Measurements from ENCODE around the gene SLC25A29.

The SLC25A29 gene

GRCh38 chr14:100281286-100282082 is 24.8 kb downstream of the SLC25A29 start:
- no peak for DNase-seq (ENCODE audit: low spot score)

GRCh38 chr14:100279563-100279962 is 26.7 kb downstream of the SLC25A29 start:
- no peak for DNase-seq (ENCODE audit: low spot score)

GRCh38 chr14:100279133-100279532 is 27.1 kb downstream of the SLC25A29 start:
- DNase-seq (ENCODE audit: low spot score) = no peak

- peak; percentile 45 for DNase-seq (ENCODE audit: low spot score)
These were observed 27.5 kb downstream of the SLC25A29 start for GRCh38 chr14:100278702-100279101.

GRCh38 chr14:100275214-100275613 is 31.0 kb downstream of the SLC25A29 start:
- no peak for DNase-seq (ENCODE audit: low spot score)

- DNase-seq (ENCODE audit: low spot score) = no peak
These were observed 32.0 kb downstream of the SLC25A29 start for GRCh38 chr14:100274250-100274649.

GRCh38 chr14:100271247-100271939 is 34.9 kb downstream of the SLC25A29 start:
- DNase-seq (ENCODE audit: low spot score) = no peak

GRCh38 chr14:100268591-100269207 is 37.5 kb downstream of the SLC25A29 start:
- no peak for DNase-seq (ENCODE audit: low spot score)

GRCh38 chr14:100267990-100268389 is 38.3 kb downstream of the SLC25A29 start:
- DNase-seq (ENCODE audit: low spot score) = no peak

- DNase-seq (ENCODE audit: low spot score) = no peak
These were observed 43.1 kb downstream of the SLC25A29 start for GRCh38 chr14:100263141-100263540.

GRCh38 chr14:100262545-100262944 is 43.7 kb downstream of the SLC25A29 start:
- DNase-seq (ENCODE audit: low spot score) = no peak

GRCh38 chr14:100261621-100262020 is 44.6 kb downstream of the SLC25A29 start:
- no peak for DNase-seq (ENCODE audit: low spot score)

GRCh38 chr14:100256339-100256895 is 49.8 kb downstream of the SLC25A29 start:
- no peak for DNase-seq (ENCODE audit: low spot score)

- DNase-seq (ENCODE audit: low spot score) = no peak
These were observed 53.6 kb downstream of the SLC25A29 start for GRCh38 chr14:100252684-100253083.

- DNase-seq (ENCODE audit: low spot score) = no peak
These were observed 55.3 kb downstream of the SLC25A29 start for GRCh38 chr14:100250732-100251465.

GRCh38 chr14:100246809-100247428 is 59.3 kb downstream of the SLC25A29 start:
- peak; percentile 70 for DNase-seq (ENCODE audit: low spot score)

- DNase-seq (ENCODE audit: low spot score) = no peak
These were observed 63.2 kb downstream of the SLC25A29 start for GRCh38 chr14:100243020-100243419.

- peak; percentile 45 for DNase-seq (ENCODE audit: low spot score)
These were observed 65.0 kb downstream of the SLC25A29 start for GRCh38 chr14:100241279-100241678.

Measured in pons (tissue), 1 donor.